GM21526 (cell line): Measurements from ENCODE around the gene KRT85.
"Not testable (repeated sequence)": the region's sequence is repeated elsewhere in the genome, so short reads cannot be mapped to it uniquely, and the experiment has no call there.

Experiments used
- ATAC-seq: cut with Tn5 transposase; IDR thresholded peaks from one replicate; pipeline ENCODE4 v1.9.1; 2021; ENCODE audit warnings: moderate library complexity; ENCODE audit not compliant: unreplicated experiment, low FRiP score

KRT85 gene

GRCh38 chr12:52366738-52367485 lies at the start of gene KRT85:
TSS of gene KRT85 (minus strand) at chr12:52367481. CDS start at chr12:52367405, 76 bp downstream.
- no peak for ATAC-seq

- ATAC-seq: no peak
Observed at GRCh38 chr12:52416795-52417194, 49.5 kb upstream of the KRT85 start.

- ATAC-seq: no peak
Observed at GRCh38 chr12:52415870-52416750, 48.8 kb upstream of the KRT85 start.

GRCh38 chr12:52414936-52415335 lies 47.7 kb upstream of the KRT85 start:
- ATAC-seq: no peak

GRCh38 chr12:52413782-52414345 lies 46.6 kb upstream of the KRT85 start:
- ATAC-seq: no peak

GRCh38 chr12:52413202-52413601 lies 45.9 kb upstream of the KRT85 start:
- ATAC-seq: no peak

GRCh38 chr12:52411815-52412214 lies 44.5 kb upstream of the KRT85 start:
- ATAC-seq: no peak

- not testable (repeated sequence) for ATAC-seq
Observed at GRCh38 chr12:52410589-52411248, 43.4 kb upstream of the KRT85 start.

GRCh38 chr12:52407918-52408317 lies 40.6 kb upstream of the KRT85 start:
- no peak for ATAC-seq

GRCh38 chr12:52405922-52406385 lies 38.7 kb upstream of the KRT85 start, which contains the start of gene KRT82:
TSS of gene KRT82 (minus strand) at chr12:52406335. CDS start at chr12:52406277, 58 bp downstream.
- no peak for ATAC-seq

GRCh38 chr12:52404951-52405350 lies 37.7 kb upstream of the KRT85 start:
- ATAC-seq: no peak

GRCh38 chr12:52403561-52403960 lies 36.3 kb upstream of the KRT85 start:
- ATAC-seq: no peak

GRCh38 chr12:52402873-52403540 lies 35.7 kb upstream of the KRT85 start:
- no peak for ATAC-seq

- ATAC-seq: no peak
Observed at GRCh38 chr12:52402377-52402776, 35.1 kb upstream of the KRT85 start.

GRCh38 chr12:52401926-52402325 lies 34.6 kb upstream of the KRT85 start:
- ATAC-seq: no peak

GRCh38 chr12:52401526-52401925 lies 34.2 kb upstream of the KRT85 start:
- ATAC-seq: no peak

GRCh38 chr12:52400906-52401305 lies 33.6 kb upstream of the KRT85 start:
- no peak for ATAC-seq

GRCh38 chr12:52399756-52400155 lies 32.5 kb upstream of the KRT85 start:
- ATAC-seq: no peak

- ATAC-seq: no peak
Observed at GRCh38 chr12:52398176-52398575, 30.9 kb upstream of the KRT85 start.

GRCh38 chr12:52396656-52397055 lies 29.4 kb upstream of the KRT85 start:
- no peak for ATAC-seq
